ENCODE results near the gene IRF8.
"Not testable (repeated sequence)": the region's sequence is repeated elsewhere in the genome, so short reads cannot be mapped to it uniquely, and the experiment has no call there.

IRF8 gene

DNA sequence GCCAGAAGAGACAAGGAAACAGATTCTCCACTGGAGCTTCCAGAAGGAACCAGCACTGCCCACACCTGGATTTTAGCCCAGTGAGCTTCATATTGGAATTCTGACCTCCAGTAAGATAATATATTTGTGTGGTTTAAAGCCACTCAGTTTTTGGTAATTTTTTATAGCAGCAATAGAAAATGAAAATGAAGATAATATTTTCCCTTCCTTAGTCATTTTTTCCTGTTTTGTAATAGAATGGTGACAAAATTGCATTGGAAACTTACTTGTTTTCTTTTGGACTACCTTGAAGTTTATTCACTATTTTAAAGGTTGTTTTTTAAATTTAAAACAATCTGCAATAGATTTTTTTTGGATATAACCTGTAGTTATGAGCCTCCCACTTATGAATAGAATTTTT lies 29.8 kb upstream of the IRF8 start:
- no peak for DNase-seq

DNA sequence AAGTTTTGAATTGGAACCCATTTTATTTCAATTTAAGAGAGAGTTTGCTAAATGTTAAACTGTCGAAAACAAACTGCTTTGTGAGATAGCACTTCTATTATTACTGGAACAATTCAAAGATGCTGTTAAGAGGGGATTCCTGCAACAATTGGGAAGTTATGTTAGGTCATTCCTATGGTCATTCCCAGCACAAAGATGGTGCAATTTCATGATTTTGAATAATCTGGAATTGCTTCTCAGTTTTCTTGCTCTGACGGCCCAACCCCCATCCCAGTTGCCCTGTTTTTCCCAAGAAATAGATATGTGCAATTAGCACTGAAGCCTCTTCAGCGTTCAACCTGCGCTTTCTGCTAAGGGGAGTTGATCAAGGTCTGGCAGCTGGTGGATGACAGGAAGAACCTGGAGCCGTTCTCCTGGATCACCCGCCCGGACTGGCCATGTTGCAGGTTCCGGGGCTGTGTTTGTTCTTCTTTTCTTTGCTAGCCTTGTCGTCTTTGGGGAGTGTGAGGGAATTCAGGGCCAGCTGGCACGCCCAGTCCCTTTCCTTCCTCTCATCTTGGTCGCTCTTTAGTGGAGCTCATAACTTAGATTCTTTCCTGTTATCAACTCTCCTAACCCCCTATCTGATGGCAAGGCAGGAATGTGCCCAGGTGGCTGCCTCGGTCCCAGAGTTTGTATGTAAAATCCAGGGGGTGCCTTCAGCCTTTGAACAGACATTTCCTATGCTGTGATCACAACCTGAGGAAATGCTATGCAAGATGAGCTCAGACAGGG lies 29.0 kb upstream of the IRF8 start:
- no peak for DNase-seq

DNA sequence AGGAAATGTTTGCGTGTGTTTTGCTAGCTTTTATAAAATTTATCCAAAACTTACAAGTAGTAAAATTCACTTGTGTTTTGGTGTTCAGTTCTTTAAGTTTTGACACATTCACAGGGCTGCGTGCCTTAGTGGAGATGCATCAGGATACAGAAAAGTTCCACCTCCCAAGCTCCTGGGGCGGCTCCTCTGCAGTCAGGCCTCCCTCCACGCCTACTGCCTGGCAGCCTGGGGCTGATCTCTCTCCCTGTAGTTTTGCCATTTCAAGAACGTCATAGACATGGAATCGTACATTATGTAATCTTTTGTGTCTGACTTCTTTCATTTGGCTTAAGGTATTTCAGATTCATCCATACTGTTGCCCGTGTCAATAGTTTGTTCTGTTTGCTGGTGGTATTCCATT lies 27.2 kb upstream of the IRF8 start:
- no peak for DNase-seq

DNA sequence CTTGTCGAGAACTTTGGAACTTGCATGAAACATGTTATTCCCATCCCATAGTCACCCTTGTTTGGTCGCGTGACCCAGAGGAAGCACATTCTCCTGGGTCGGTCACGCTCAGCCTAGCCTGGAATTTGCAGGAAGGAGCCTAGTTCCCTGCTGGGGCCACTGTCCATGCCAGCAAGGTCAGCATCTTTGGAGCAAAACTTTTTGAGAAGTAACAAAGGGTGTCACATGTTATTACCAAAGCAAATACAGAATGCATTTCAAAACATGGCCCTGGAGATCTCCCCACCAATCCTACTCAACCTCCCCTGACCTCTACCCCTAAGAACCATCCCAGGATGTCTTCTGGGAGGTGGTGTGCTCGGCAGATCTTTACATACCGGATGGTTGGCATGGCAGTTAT lies 26.2 kb upstream of the IRF8 start:
- DNase-seq: no peak

DNA sequence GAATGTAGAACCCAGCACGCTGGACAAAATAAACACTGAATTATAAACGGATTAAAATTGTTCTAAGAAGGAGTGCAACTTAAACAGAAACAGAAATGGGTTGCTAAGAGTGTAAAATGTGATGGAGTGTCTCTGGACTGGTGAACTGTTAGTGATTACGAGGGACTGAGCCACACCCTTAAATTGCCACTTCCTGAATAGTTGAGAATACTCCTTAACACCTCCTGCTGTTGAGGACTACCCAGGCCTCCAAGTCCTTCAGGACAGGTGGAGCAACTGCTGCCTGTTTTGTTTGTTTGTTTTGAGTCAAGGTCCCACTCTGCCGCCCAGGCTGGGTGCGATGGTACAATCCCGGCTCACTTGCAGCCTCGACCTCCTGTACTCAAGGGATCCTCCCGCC lies 25.8 kb upstream of the IRF8 start:
- no peak for DNase-seq

DNA sequence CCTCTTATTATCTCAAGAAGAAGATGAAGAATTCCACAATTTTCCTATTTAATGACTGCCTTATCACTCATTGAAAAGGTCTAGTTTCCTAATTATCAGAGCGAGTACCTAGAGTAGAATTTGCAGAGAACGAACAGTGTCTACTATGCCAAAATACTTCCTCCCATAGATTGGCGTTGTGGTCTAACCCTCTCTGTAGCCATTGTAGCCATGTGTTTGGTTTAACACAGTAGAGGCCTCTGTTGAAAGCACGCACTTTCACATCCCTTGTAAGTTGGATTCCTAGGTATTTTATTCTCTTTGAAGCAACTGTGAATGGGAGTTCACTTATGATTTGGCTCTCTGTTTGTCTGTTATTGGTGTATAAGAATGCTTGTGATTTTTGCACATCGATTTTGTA lies 24.9 kb upstream of the IRF8 start:
- DNase-seq: not testable (repeated sequence)

DNA sequence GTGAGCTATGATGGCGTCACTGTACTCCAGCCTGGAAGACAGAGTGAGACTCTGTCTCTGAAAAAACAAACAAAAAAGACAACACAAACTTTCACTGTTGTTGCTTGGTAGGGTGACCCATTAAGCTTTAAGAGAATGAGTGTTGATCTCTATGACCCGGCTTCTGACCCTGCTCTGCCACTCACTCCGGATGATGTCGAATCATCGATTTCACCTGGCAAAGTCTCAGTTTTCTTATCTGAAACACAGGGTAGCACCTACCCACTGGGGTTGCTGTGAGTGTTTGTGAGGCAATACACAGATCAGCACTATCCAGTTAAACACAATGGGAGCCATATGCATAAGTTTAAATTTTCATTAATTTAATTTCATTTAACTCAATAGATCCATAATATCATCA lies 20.6 kb upstream of the IRF8 start:
- DNase-seq: no peak

DNA sequence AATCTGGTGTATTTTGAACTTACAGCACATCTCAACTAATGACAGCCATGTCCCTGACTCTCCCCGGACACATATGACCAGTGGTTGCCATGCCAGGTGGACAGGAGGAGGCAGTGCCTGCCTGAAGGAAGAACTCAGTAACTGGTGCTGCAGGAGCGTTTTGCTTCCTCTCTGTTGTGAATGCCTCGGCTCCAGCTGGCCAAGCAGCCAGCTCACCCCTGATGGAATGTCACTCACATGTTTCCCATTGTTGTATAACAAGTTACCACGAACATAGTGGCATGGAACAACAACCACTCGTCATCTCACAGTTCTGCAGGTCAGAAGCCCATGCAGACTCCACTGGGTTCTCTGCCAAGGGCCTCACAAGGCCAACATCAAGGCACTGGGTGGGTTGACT lies 20.1 kb upstream of the IRF8 start:
- DNase-seq: no peak

DNA sequence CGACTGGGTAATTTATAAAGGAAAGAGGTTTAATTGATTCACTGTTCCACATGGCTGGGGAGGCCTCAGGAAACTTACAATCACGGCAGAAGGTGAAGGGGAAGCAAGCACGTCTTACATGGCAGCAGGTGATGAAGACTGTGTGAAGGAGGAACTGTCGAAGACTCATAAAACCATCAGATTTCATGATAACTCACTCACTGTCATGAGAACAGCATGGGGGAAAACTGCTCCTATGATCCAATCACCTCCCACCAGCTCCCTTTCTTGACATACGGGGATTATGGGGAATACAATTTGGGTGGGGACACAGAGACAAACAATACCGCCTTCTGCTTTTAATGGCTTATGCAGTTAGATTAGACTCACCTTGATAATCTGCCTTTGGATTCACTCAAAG lies 19.4 kb upstream of the IRF8 start:
- DNase-seq: no peak

DNA sequence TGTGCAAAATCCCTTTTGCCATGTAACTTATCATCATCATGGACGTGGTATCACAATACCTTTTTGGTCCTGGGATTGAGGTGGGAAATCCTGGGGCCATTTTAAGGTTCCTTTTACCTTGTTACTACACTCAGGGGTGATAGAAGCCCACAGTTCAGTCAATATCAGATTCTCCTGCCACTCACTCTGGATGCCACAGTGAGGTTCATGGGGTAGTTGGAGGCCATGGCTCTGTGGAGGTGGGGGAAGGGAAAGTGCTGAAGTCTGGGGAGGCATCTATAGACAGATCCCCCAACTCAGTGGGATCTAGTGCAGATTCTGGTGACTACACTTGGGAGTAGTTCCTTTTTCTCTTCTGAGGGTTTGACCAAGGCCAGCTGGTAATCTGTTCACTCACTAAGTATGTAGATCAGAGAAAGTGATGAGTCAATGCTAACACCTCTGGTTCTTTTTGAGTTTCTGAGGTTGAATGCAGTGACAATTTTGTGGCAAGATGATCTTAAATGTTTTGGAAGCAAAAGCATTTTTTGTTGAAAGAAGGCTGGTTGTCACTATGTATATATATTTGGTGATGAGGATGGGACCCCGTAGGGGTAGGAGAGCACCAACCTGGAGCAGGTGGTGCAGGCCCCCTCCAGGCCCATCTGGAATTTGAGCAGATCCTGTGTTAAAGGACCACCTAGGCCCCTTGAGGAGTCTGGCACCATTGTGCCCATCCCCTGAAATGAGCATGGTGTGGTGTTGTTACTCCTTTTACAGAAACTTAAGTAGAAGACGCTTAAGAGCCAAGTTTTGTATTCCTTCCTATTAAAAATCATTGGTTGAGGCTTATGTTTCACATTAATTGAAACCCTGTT lies 18.8 kb upstream of the IRF8 start:
- no peak for DNase-seq

DNA sequence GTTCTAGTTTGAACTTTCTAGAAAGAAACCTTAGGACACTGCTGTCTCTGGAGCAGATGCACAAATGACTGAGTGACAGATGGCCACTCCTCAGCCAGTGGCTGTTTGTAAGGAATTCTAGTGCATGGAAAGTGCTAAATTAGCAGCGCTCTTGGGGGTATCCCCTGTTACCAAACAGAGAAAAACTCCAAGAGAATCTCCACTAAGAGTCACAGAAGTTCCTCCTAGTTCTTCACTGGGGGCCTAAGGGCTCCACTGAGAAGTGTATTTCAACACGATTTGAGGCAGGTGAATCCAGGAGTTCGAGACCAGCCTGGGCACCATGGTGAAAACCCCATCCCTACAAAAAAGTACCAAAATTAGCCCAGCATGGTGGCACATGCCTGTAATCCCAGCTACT lies 18.1 kb upstream of the IRF8 start:
- no peak for DNase-seq

DNA sequence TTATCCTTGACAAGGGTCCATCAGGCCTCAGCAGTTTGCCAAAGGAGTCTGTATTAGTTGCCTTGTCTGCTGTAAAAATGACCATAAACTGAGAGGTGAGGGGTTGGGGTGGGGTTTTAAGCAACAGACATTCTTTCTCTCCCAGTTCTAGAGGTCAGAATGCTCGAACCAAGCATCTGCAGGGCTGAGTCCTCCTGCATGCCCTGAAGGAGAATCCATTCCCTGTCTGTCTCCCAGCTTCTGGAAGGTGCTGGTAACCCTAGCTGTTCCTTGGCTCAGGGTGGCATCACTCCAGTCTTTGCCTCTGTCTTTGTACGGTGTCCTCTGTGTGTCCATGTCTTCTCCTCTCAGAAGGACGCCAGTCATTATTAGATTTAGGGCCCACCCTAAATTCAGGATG lies 17.5 kb upstream of the IRF8 start:
- DNase-seq: no peak

DNA sequence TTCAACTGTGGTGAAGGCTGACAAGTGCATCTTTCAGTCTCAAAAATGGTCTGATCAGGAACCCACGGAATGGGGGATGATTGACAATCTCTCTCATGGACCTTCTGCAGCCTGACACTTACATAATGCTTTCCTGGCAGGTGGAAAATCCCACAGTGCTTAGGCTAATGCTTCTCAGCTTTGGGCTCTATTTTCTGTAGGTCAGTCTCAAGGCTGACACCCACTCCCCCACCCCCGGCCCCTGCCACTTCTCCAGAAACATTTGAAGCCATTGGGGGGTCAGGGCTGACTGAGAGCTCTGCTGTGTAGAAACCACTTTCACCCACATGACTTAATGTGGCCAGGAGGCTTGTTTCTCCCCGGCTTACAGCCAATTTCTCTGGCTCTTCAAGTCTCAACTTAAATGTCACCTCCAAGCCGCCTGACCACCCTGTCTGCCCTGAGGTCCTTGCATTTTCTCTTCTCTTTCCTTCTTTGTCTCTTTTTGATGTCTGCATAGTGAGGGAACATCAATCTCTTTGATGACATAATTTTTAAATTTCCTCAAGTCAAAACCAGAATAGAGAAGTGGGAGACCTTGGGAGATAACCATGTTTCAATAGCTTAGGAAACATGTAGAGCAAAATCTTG lies 16.7 kb upstream of the IRF8 start:
- DNase-seq: no peak

DNA sequence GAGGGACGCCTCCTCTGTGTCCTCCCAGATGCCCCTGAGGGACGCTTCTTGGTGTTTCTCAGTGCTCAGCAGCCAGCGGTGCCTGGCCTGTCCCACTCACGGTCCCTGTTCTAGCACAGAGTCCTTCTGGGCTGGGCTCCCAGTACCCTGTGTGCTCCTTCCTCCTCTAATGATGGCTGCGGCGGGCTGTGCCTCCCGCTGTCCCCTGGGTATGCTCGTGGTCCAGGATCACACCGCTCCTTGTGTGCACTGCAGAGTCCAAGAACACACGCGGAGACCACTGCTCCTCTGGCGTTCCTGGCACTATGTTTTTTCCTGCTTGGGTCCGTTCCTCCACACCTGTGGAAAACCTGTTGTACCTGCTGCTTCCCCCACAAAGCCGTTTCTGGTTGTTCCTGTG lies 15.1 kb upstream of the IRF8 start:
- DNase-seq: no peak

DNA sequence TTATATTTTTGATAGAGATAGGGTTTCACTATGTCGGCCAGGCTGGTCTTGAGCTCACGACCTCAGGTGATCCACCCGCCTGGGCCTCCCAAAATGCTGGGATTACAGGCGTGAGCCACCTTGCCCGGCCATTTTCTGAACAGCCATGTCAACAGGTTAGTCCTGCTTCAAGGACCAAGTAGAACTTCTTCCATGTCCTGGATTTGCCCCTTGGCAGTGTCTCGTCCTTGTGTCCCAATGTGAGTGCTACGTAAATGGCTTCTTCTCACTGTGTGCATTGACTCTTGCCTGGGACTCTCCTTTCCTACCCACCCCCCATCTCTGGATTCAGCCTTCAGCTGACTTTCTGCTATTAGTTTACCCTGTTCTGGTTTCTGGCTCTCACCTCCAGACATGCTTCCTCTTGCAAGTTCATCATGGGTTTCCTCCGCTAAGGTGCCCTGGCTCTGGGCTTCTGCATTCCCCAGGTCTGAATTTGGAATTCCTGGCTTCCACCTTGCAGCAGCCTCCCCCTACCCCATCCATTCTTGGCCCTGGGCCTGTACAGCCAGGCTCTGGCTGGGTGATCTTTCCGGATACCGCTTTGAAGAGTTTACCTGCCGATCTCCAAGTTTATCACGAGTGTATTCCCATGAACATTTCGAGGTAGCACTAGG lies 14.0 kb upstream of the IRF8 start:
- DNase-seq: no peak

DNA sequence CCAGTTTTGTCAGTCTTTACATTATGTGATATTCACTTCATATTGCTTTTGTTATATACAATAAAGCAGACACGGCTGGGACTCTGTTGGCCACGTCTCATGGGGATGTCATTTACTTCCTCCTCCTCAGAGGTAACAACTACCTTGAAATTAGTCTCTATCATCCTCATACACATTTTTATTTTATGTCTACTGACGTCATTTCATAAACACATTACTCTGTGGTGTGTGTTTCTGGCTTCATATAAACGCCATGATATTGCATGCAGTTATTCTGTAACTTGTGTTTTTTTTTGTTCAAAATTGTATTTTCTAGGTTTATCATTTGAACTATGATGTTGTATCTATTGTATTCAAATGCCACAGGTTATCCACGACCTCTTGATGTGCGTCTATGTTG lies 13.4 kb upstream of the IRF8 start:
- no peak for DNase-seq

DNA sequence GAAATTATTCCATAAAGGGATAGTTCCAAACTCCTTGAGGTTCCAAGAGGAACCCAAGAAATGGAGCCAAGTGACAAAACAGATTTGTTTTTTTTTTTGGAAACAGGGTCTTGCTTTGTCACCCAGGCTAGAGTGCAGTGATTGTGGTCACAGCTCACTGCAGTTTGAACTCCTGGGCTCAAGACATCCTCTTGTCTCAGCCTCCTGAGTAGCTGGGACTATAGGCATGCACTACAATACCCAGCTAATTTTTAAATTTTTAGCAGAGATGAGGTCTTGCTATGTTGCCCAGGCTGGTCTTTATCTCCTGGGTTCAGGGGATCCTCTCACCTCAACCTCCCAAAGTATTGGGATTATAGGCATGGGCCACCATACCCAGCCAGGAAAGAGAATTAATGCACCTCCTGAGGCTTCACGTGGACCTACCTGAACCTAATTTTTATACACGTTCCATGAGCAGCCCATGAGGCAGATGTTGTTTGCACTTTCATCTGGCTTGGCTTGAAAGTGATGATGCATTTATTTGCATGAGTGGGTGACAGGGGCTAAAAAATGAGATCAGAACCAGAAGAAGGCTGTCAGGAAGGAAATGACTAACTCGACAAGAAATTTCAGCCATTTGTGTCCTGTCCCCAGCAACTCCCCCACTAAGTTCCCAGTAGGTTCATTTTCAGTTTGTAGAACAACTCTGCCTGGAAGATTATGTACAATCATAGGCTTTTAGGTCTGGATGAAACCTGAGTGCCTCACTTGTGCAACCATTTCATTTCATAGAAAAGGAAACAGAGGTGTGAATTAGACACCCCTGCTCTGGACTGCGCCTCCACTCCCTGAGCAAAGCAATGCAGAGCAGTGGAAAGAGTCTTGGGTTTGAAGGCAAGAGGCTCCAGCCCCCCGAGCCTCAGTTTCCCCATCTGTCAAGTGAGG lies 10.3 kb upstream of the IRF8 start:
- DNase-seq: no peak

DNA sequence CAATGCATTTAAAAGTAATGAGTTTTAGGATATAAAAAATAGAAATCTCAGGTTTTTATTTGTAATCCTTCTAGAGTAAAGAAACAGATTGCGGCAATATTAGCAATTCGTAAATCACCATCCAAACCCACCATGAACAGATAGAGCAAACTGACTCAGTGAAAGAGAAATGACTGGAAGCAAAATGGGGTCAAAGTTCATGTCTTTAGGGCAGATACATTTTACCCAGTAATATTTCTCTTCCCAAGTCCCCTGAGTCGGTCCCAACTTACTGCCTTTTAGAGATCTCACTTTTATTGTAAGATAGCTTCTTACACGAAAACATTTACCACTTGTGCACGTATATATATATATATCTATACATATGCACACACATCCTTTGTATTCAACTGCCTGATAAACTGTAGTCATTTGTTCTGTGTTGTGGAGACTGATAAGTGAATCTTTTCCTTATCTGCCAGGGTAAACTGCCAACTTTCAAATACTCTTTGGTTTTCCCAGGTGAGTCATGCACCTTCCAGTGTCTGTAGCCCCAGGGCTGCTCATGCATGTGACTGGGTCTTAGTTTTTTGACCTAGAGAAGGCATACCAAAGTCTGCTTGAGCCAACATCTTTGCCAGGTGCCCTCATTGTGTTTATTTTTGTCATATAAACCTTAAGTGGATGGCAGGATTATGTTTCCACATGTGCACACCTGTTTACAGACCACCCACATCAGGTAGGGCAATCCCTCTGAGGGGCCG lies 7.8 kb upstream of the IRF8 start:
- no peak for DNase-seq

DNA sequence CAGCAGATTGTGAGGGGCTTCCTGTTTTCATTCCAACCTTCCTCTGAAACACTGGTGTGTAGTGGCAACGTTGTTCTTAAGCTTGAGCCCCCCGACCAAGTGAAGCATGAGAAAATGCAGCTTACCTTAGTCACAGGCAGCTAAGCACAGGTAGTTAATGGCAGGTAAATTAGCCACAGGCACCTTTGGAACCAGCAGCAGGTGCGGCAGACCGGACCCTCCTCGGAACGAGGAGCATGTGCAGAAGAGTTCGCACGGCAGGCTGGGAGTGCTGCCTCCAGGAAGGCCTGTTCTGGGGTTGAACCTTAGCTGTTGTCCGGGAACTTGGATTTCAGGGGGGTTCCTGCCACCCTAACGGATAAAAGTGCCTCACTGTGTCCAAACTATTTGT lies 7.2 kb upstream of the IRF8 start:
- DNase-seq: no peak

DNA sequence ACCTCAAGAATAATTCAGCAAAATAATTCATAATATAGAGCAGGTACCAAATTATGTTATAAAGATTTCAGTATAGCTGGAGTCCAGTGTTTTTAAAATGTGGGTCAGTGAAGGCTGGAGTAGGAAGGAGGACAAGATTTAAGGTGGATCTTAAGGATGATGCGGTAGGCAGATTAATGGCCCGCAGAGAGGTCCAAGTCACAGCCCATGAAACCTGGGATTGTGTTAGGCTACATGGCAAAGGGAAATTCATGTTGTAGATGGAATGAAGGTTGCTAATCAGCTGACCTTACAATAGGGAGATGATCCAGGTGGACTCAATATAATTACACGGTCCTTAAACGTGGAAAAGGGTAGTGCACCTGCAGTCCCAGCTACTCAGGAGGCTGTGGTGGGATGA lies 6.2 kb upstream of the IRF8 start:
- DNase-seq: no peak

DNA sequence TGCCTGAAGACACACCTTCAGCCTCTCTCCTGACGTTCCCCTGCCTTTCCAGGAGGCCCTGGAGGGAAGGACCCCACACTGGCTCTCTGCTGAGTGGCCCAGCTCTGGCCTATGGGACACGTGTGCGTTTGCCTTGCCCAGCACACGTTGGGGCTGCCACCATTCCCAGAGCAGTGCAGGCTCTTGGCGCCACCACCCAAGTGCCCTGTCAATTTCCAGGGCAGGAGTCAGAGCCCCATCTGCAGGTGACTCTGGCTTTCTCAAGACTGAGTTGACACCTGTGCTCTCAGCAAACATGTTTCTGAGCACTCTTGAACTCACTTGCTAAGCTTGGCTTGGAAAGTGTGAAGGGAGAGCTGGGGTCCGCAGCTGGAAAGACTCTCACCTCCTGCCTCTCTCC lies 4.7 kb upstream of the IRF8 start:
- no peak for DNase-seq

DNA sequence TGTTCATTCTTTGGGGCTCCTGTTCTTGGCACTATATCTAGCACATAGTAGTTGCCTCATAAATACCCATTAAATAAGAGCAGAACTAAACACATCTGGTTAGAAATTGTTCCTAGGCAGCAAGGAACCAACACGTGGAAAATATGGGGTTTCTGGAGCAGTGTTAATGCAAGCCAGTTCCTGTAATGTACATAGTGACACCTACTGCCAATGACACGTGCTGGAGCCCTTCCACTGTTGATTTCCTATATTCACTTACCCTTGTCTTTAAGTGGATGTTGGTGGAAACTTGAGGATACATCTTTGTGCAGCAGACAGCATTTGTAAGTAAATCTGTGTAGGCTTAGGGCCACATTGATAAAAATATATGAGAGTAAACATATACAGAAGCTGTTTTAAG lies 1.6 kb upstream of the IRF8 start:
- no peak for DNase-seq
